Measurements from ENCODE around the gene GLRX3.

The GLRX3 gene

GRCh38 chr10:130160775-130161174 is 24.6 kb downstream of the GLRX3 start:
- no peak for DNase-seq (ENCODE audit: low read depth)
- H3K4me3 ChIP-seq (ENCODE audit: low read depth, low read length), result no peak overlapping the region
- peak; percentile 28 for TF ChIP-seq CTCF (IDR thresholded peaks at IDR 0.05; ENCODE audit: low read depth, low read length, missing control alignments)

- TF ChIP-seq CTCF (IDR thresholded peaks at IDR 0.05; ENCODE audit: low read depth, low read length, missing control alignments), result no peak
- DNase-seq (ENCODE audit: low read depth), result no peak
- H3K4me3 ChIP-seq (ENCODE audit: low read depth, low read length), result no peak overlapping the region
Measured at GRCh38 chr10:130161331-130161730, 25.1 kb downstream of the GLRX3 start.

- no peak for TF ChIP-seq CTCF (IDR thresholded peaks at IDR 0.05; ENCODE audit: low read depth, low read length, missing control alignments)
- H3K4me3 ChIP-seq (ENCODE audit: low read depth, low read length), result no peak overlapping the region
- no peak for DNase-seq (ENCODE audit: low read depth)
Measured at GRCh38 chr10:130167193-130167592, 31.0 kb downstream of the GLRX3 start.

GRCh38 chr10:130167707-130168106 is 31.5 kb downstream of the GLRX3 start:
- H3K4me3 ChIP-seq (ENCODE audit: low read depth, low read length), result no peak overlapping the region
- no peak for DNase-seq (ENCODE audit: low read depth)
- TF ChIP-seq CTCF (IDR thresholded peaks at IDR 0.05; ENCODE audit: low read depth, low read length, missing control alignments), result no peak

- no peak for DNase-seq (ENCODE audit: low read depth)
- no peak for TF ChIP-seq CTCF (IDR thresholded peaks at IDR 0.05; ENCODE audit: low read depth, low read length, missing control alignments)
Measured at GRCh38 chr10:130169136-130169859, 33.1 kb downstream of the GLRX3 start.

GRCh38 chr10:130171196-130171595 is 35.0 kb downstream of the GLRX3 start:
- no peak for TF ChIP-seq CTCF (IDR thresholded peaks at IDR 0.05; ENCODE audit: low read depth, low read length, missing control alignments)
- DNase-seq (ENCODE audit: low read depth), result no peak
- H3K4me3 ChIP-seq (ENCODE audit: low read depth, low read length), result no peak overlapping the region

More at GRCh38 chr10:130169136-130169859, 33.1 kb downstream of the GLRX3 start:
- no peak overlapping the region for H3K4me3 ChIP-seq (ENCODE audit: low read depth, low read length)

GRCh38 chr10:130174328-130174727 is 38.1 kb downstream of the GLRX3 start:
- DNase-seq (ENCODE audit: low read depth), result no peak
- TF ChIP-seq CTCF (IDR thresholded peaks at IDR 0.05; ENCODE audit: low read depth, low read length, missing control alignments), result no peak
- H3K4me3 ChIP-seq (ENCODE audit: low read depth, low read length), result no peak overlapping the region

Data from GM12864 (cell line).